MM.1S (cell line): ENCODE results near the gene DGKI.

ENCODE experiments used
- EZH2 ChIP-seq: fragments of 300-600 bp; sonication (generic); optimal IDR thresholded peaks from 2 replicates; pipeline ENCODE3; 2017; ENCODE audit warnings: low read depth, mild to moderate bottlenecking, antibody characterized with exemption, low read length, mixed read lengths
- EZH2phosphoT487 ChIP-seq: fragments of 300-600 bp; sonication (generic); IDR thresholded peaks from 2 replicates; pipeline ENCODE4 v1.6.1; 2018; ENCODE audit warnings: antibody characterized with exemption, low read length
- TF ChIP-seq, protein P1 (sequence below): fragments of 300-600 bp; sonication (generic); IDR thresholded peaks from 2 replicates; pipeline ENCODE4 v1.5.1; 2016; ENCODE audit warnings: antibody characterized with exemption, low read length, mixed read lengths

DNA sequence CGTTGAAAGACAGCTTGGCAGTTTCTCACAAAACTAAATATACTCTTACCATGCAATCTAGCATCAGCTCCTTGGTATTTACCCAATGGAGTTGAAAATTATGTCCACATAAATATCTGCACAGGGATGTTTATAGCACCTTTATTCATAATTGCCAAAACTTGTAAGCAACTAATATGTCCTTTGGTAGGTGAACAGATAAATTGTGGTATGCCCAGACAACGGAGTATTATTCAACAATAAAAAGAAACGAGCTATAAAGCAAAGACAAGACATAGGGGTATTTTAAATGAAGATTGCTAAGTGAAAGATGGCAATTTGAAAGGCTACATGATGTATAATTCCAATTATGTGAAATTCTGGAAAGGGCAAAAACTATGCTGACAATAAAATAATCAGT lies 340.7 kb downstream of the DGKI start:
- TF ChIP-seq, protein P1, sequence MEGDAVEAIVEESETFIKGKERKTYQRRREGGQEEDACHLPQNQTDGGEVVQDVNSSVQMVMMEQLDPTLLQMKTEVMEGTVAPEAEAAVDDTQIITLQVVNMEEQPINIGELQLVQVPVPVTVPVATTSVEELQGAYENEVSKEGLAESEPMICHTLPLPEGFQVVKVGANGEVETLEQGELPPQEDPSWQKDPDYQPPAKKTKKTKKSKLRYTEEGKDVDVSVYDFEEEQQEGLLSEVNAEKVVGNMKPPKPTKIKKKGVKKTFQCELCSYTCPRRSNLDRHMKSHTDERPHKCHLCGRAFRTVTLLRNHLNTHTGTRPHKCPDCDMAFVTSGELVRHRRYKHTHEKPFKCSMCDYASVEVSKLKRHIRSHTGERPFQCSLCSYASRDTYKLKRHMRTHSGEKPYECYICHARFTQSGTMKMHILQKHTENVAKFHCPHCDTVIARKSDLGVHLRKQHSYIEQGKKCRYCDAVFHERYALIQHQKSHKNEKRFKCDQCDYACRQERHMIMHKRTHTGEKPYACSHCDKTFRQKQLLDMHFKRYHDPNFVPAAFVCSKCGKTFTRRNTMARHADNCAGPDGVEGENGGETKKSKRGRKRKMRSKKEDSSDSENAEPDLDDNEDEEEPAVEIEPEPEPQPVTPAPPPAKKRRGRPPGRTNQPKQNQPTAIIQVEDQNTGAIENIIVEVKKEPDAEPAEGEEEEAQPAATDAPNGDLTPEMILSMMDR = no peak
- TF ChIP-seq EZH2phosphoT487 (no peak), EZH2 (no peak)
